OCI-LY1 (cell line): ENCODE results near the gene COL11A2.

ENCODE experiments used
- EZH2 ChIP-seq: fragments of 200-600 bp; sonication (generic), shearing (Covaris generic); IDR thresholded peaks from 2 replicates; pipeline ENCODE4 v1.8.0; 2017; ENCODE audit warnings: borderline replicate concordance, mixed run types, mild to moderate bottlenecking, antibody characterized with exemption, low read length, moderate library complexity, mixed read lengths
- TF ChIP-seq, protein P1 (sequence below): fragments of 200-600 bp; sonication (generic), shearing (Covaris generic); IDR thresholded peaks from 2 replicates; pipeline ENCODE4 v1.5.1; 2017; ENCODE audit warnings: mild to moderate bottlenecking, antibody characterized with exemption, low read length, moderate library complexity, mixed read lengths

DNA sequence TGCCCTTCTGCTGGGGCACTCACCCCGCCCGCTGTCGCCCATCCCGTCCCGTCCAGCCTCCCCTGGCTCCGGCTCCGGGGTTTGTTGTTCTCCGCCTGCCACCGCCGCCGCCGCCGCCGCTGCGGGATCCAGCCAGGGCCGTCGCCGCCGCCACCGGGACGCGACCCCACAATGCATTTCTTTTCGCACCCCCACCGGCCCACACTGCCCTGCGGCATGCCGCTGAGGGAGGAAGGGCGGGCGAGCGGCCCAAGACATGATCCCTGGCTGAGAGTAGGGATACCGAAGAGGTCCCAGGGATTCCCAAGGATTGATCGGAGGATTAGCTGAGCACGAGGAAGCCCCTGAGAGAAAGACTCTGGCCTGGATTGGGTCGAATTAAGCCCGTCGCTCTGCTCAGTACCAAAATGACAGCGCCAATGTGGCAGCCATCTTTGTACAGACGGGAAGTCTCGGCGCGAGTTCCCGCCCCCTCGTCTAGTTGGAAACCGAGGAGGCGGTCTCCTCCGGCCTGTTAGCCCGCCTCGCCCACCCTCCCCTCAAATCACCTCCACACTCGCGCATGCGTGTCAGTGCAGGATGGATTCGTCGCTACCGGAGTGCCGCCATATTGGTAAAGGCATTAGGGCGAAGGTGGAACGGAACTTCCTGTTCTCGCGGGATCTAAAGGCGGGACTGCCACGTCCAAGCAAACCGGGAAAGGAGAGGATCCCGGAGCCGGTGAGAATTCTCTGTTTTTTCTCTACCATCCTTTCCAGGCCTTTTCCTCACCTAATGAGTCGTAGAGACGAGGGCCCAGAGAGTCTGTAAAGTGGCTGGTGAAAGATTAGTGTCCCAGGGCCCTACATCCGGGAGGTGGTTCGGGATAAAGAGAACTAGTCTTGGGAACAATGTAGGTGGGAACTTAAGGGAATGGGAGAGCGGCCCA lies 8.2 kb upstream of the COL11A2 start, which contains the start of the genes RXRB and SLC39A7:
- TF ChIP-seq, protein P1, sequence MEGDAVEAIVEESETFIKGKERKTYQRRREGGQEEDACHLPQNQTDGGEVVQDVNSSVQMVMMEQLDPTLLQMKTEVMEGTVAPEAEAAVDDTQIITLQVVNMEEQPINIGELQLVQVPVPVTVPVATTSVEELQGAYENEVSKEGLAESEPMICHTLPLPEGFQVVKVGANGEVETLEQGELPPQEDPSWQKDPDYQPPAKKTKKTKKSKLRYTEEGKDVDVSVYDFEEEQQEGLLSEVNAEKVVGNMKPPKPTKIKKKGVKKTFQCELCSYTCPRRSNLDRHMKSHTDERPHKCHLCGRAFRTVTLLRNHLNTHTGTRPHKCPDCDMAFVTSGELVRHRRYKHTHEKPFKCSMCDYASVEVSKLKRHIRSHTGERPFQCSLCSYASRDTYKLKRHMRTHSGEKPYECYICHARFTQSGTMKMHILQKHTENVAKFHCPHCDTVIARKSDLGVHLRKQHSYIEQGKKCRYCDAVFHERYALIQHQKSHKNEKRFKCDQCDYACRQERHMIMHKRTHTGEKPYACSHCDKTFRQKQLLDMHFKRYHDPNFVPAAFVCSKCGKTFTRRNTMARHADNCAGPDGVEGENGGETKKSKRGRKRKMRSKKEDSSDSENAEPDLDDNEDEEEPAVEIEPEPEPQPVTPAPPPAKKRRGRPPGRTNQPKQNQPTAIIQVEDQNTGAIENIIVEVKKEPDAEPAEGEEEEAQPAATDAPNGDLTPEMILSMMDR = no peak
- no peak for TF ChIP-seq EZH2
